ENCODE results near the gene USF3. TPM values are rescaled to one million over a fixed set of nuclear protein-coding genes. Genes with fewer than 3 reads are reported as not detected.
"Not testable (repeated sequence)": the region's sequence is repeated elsewhere in the genome, so short reads cannot be mapped to it uniquely, and the experiment has no call there.

The USF3 gene
- total RNA-seq, 1 donor from 2014 or later: 20.8 TPM

- DNase-seq (ENCODE audit: extremely low spot score, unreplicated experiment): no peak
- Mint-ChIP-seq H3K27me3 (no peaks in the 10 kb centered on the region), H3K4me3 (no peak overlapping the region), H3K9me3 (peaks cover 17% of the 10 kb centered on the region), H3K36me3 (peaks cover 6% of the 10 kb centered on the region), H3K27ac (no peak overlapping the region), H3K4me1 (ENCODE audit: unreplicated experiment) (no peaks in the 10 kb centered on the region)
- TF ChIP-seq CTCF (conservative IDR thresholded peaks at IDR 0.05): no peak
Observed at GRCh38 chr3:113649174-113649845, 47.1 kb downstream of the USF3 start.

- no peak overlapping the region for H3K4me3 Mint-ChIP-seq
- H3K27ac Mint-ChIP-seq: no peak overlapping the region
- peaks cover 23% of the 10 kb centered on the region for H3K9me3 Mint-ChIP-seq
- H3K4me1 Mint-ChIP-seq (ENCODE audit: unreplicated experiment): no peaks in the 10 kb centered on the region
- no peak for DNase-seq (ENCODE audit: extremely low spot score, unreplicated experiment)
- no peaks in the 10 kb centered on the region for H3K27me3 Mint-ChIP-seq
- no peak for TF ChIP-seq CTCF (conservative IDR thresholded peaks at IDR 0.05)
- peaks cover 6% of the 10 kb centered on the region for H3K36me3 Mint-ChIP-seq
Observed at GRCh38 chr3:113648524-113648923, 47.9 kb downstream of the USF3 start.

GRCh38 chr3:113643583-113643982 lies 52.9 kb downstream of the USF3 start:
- H3K27me3 Mint-ChIP-seq: no peaks in the 10 kb centered on the region
- H3K4me1 Mint-ChIP-seq (ENCODE audit: unreplicated experiment): no peaks in the 10 kb centered on the region
- no peak overlapping the region for H3K27ac Mint-ChIP-seq
- DNase-seq (ENCODE audit: extremely low spot score, unreplicated experiment): no peak
- no peak for TF ChIP-seq CTCF (conservative IDR thresholded peaks at IDR 0.05)
- H3K4me3 Mint-ChIP-seq: no peak overlapping the region
- peaks cover 18% of the 10 kb centered on the region for H3K9me3 Mint-ChIP-seq
- H3K36me3 Mint-ChIP-seq: no peaks in the 10 kb centered on the region

GRCh38 chr3:113638910-113639309 lies 57.5 kb downstream of the USF3 start:
- DNase-seq (ENCODE audit: extremely low spot score, unreplicated experiment): no peak
- Mint-ChIP-seq H3K27me3 (no peaks in the 10 kb centered on the region), H3K4me3 (no peak overlapping the region), H3K36me3 (no peaks in the 10 kb centered on the region), H3K9me3 (peaks cover 3% of the 10 kb centered on the region), H3K4me1 (ENCODE audit: unreplicated experiment) (no peaks in the 10 kb centered on the region), H3K27ac (no peak overlapping the region)
- TF ChIP-seq CTCF (conservative IDR thresholded peaks at IDR 0.05): no peak

GRCh38 chr3:113637756-113638155 lies 58.7 kb downstream of the USF3 start:
- H3K4me1 Mint-ChIP-seq (ENCODE audit: unreplicated experiment): no peaks in the 10 kb centered on the region

GRCh38 chr3:113636034-113636433 lies 60.4 kb downstream of the USF3 start:
- H3K27me3 Mint-ChIP-seq; H3K36me3 Mint-ChIP-seq; H3K4me3 Mint-ChIP-seq; H3K27ac Mint-ChIP-seq; DNase-seq (ENCODE audit: extremely low spot score, unreplicated experiment); H3K9me3 Mint-ChIP-seq; H3K4me1 Mint-ChIP-seq (ENCODE audit: unreplicated experiment): not testable (repeated sequence)

More at GRCh38 chr3:113637756-113638155, 58.7 kb downstream of the USF3 start:
- H3K36me3 Mint-ChIP-seq: no peaks in the 10 kb centered on the region
- no peak for DNase-seq (ENCODE audit: extremely low spot score, unreplicated experiment)
- no peak for TF ChIP-seq CTCF (conservative IDR thresholded peaks at IDR 0.05)
- H3K9me3 Mint-ChIP-seq: no peaks in the 10 kb centered on the region
- H3K27me3 Mint-ChIP-seq: no peaks in the 10 kb centered on the region
- no peak overlapping the region for H3K4me3 Mint-ChIP-seq
- no peak overlapping the region for H3K27ac Mint-ChIP-seq
